VCaP (cell line): ENCODE measurements around the gene SLC1A5.
"Not testable (repeated sequence)": the region's sequence is repeated elsewhere in the genome, so short reads cannot be mapped to it uniquely, and the experiment has no call there.

ENCODE experiments used
- H3K27ac ChIP-seq: fragments of 450-650 bp; 2 replicates; pipeline ENCODE4 v1.5.1; 2017
- TF ChIP-seq, protein P1 (sequence below): fragments of 450-650 bp; conservative IDR thresholded peaks from 2 replicates; pipeline ENCODE4 v1.5.1; 2017; ENCODE audit warnings: mild to moderate bottlenecking, moderate library complexity

Gene SLC1A5

DNA sequence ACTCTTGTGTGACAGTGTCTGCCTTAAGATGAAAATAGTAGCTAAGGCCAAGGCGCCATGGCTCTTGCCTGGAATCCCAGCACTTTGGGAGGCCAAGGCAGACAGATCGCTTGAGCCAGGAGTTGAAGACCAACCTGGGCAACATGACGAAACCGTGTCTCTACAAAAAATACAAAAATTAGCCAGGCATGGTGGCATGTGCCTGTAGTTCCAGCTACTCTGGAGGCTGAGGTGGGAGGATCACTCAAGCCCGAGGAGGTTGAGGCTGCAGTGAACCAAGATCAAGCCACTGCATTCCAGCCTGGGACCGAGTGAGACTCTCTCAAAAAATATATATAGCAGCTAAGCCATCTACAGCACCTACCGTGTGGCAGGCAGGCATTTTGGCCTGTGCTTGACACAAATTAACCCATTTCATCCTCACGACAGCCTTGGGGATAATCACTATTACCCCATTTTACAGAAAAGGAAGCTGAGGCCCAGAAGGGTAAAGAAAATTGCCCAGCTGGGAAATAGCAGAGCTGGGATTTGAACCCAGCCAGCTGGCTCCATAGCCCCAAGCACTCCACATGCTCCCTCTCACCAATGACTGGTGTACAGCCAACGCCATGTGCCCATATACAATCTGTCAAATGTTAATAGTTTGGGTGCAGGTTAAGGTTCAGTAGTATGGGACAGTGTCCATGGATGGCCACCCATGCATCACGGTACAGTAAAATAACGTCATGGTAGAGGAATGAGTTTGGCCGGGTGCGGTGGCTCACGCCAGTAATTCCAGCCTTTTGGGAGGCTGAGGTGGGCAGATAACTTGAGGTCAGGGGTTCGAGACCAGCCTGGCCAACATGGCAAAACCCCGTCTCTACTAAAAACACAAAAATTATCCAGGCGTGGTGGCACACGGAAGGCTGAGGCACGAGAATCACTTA is 3.1 kb downstream of the SLC1A5 start:
- H3K27ac ChIP-seq = peak overlapping the region; percentile 89
- TF ChIP-seq, protein P1, sequence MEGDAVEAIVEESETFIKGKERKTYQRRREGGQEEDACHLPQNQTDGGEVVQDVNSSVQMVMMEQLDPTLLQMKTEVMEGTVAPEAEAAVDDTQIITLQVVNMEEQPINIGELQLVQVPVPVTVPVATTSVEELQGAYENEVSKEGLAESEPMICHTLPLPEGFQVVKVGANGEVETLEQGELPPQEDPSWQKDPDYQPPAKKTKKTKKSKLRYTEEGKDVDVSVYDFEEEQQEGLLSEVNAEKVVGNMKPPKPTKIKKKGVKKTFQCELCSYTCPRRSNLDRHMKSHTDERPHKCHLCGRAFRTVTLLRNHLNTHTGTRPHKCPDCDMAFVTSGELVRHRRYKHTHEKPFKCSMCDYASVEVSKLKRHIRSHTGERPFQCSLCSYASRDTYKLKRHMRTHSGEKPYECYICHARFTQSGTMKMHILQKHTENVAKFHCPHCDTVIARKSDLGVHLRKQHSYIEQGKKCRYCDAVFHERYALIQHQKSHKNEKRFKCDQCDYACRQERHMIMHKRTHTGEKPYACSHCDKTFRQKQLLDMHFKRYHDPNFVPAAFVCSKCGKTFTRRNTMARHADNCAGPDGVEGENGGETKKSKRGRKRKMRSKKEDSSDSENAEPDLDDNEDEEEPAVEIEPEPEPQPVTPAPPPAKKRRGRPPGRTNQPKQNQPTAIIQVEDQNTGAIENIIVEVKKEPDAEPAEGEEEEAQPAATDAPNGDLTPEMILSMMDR = no peak

DNA sequence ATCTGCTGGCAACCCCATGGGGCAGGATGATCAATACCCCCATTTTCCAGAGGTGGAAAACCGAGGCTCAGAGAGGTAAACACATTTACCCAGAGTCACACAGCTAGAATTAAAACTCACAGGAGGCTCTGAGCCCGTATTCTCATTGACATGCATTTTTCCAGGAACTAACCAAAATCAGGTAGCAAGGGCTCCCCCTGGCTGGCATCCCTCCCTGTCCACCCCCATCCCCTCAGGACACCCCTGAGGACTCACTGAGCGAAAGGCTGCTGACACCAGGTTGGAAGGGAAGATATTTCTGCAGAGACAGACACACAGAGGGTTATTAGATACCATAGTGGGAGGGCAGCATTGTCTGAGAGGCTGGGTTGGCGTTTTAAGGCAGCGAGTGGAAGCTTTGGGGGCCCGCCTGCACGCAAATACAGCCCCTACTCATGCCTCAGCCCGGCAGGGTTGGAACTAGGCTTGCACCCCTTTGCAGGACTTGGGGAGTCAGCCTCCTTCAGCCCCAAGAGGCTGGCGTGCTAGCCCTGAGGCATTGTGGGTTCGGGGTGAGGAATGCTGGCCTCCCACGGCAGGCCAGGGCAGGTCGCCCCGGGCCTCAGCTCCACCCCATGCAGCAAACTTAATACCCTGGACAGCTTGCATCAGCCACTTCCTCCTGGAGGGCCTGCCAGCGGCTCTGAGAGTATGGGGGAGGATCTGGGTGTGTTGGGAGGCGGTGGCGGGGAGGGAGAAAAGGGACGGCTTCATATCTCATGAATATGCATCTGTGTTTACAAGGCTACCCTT is 3.9 kb downstream of the SLC1A5 start:
- TF ChIP-seq, protein P1 = peak; percentile 16; the same call in 1 of the 2 replicates
- peak overlapping the region; percentile 89 for H3K27ac ChIP-seq

DNA sequence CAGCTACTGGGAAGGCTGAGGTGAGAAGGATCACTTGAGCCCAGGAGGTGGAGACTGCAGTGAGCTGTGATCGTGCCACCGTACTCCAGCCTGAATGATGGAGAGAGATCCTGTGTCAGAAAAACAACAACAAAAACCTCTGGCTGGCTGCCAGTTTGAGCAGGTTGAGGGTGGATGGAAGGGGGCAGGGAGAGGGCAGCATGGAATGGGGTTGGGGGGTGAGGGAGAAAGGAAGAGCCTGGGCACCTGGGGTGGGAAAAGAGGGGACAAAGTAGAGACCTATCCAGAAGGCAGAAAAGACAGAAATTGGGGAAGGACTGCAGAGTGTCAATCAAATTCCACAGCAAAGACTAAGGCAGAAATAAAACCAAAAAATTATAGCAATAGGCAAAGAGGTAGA is 4.7 kb downstream of the SLC1A5 start:
- H3K27ac ChIP-seq = peak overlapping the region; percentile 89
- TF ChIP-seq, protein P1 = no peak

DNA sequence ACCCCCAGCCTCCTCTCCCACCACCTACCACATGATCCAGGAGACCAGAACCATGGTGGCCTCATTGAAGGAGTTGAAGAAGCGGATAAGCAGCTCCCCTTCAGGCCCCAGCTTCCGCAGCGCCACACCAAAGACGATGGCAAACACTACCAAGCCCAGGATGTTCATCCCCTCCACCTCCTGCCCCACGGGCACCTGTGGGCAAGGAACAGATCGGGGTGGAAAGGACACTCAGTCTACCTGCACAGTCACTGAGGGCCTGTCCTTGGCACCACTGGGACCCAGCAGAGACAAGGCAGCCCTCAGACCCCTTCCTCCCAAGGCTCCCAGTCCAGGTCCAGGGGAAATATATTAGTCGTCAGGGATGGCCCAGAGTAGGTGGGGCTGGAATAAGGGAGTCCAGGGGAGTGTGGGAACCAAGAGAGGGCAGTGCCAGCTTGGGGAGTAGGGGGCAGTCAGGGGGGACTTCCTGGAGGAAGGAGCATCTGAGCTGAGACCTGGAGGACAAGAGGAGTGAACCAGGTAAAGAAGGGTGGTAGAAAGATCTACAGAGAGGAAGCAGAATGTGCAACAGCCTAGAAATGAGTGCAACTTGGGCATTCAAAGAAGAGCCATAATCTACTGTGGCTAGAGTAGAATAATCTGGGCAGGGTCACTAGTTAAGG is 5.9 kb downstream of the SLC1A5 start:
- TF ChIP-seq, protein P1 = no peak
- peak overlapping the region; percentile 89; the same call in 1 of the 2 replicates for H3K27ac ChIP-seq

DNA sequence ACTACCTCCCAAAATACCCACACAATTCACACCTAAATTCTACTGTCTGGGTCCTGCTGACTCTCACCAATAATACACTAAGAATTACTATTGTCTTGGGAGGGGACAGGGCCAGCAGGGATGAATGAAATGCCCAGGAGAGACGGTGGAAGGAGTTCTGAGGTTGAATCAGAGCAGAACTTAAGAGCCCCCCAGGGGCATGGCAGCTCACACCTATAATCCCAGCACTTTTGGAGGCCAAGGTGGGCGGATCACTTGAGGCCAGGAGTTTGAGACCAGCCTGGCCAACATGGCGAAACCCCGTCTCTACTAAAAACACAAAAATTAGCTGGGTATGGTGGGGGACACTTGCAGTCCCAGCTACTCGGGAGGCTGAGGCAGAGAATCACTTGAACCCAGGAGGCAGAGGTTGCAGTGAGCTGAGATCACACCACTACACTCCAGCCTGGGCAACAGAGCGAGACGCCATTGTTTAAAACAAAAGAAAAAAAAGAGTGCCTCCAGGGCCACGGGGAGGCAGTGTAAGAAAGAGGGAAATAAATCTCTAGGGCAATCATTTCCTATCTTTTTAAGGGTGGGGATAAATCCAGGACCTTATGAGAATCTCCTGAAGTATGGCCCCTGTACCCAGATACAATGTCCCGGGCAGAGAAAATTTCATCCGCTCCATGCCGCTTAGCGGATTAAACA is 10.3 kb downstream of the SLC1A5 start:
- H3K27ac ChIP-seq = not testable (repeated sequence)

DNA sequence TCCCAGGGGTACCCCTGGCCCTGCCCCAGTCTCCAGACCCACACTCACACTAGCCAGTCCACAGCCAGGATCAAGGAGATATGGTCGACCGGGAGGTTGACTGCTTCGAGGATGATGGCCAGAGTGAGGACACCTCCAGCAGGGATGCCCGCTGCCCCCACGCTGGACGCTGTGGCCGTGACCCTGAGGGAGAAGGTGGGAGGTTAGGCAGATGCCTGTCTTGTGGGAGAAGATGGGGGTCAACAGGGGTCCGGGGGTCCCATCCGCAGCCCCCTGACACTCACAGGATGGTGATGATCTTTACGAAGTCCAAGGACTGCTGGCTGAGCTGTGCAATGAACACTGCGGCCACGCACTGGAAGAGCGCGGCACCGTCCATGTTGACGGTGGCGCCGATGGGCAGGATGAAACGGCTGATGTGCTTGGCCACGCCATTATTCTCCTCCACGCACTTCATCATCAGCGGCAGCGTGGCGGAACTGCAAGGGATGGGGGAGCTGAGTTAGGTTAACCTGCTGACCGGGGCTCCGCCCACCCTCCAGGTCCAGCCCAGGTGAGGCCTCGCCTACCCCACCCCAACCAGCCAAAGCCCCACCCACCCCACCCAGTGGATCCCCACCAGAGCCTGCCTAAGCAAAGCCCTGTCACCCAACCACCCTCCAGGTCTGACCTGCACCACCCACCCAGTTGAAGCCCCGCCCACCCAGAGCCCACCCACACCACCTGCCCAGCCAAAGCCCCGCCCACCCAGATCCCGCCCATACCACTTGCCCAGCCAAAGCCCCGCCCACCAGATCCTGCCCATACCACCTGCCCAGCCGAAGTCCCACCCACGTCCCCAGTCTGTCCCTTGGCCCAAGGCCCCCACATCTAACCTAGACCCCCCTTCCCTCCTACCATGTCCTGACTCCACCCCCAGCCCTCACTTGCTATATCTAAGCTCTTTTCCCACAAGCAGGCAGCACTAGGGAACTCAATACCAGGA is 11.2 kb downstream of the SLC1A5 start:
- TF ChIP-seq, protein P1 = no peak
- no peak overlapping the region for H3K27ac ChIP-seq
